DMS114 treated with DMSO at 0.1 percent for 48 hours (cell line): ENCODE results near the gene CD248.
A peak's percentile ranks its signal among the peaks of the same experiment; 100 is the strongest.
"Not testable (repeated sequence)": the region's sequence is repeated elsewhere in the genome, so short reads cannot be mapped to it uniquely, and the experiment has no call there.

Experiments used
- DNase-seq: peaks from one replicate; lab custom pipeline; 2025; ENCODE audit not compliant: unreplicated experiment; lab: John Stamatoyannopoulos, UW

The CD248 gene, protein sequence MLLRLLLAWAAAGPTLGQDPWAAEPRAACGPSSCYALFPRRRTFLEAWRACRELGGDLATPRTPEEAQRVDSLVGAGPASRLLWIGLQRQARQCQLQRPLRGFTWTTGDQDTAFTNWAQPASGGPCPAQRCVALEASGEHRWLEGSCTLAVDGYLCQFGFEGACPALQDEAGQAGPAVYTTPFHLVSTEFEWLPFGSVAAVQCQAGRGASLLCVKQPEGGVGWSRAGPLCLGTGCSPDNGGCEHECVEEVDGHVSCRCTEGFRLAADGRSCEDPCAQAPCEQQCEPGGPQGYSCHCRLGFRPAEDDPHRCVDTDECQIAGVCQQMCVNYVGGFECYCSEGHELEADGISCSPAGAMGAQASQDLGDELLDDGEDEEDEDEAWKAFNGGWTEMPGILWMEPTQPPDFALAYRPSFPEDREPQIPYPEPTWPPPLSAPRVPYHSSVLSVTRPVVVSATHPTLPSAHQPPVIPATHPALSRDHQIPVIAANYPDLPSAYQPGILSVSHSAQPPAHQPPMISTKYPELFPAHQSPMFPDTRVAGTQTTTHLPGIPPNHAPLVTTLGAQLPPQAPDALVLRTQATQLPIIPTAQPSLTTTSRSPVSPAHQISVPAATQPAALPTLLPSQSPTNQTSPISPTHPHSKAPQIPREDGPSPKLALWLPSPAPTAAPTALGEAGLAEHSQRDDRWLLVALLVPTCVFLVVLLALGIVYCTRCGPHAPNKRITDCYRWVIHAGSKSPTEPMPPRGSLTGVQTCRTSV

DNA sequence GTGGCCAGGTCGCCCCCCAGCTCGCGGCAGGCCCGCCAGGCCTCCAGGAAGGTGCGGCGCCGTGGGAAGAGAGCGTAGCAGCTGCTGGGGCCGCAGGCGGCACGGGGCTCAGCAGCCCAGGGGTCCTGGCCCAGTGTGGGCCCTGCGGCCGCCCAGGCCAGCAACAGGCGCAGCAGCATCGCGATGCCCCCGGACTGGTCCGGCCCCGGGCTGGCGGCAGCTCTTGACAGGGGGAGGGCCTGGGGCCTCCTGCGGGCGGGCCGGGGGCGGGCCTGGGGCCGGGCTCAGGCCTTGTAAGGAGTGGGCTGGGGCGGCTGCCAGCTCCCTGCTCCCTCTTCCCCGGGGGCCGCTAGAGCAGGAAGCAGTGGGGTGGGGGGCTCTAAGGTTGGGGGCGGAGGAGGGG is at the start of gene CD248:
CD248 (minus strand) TSS at position 196 of the 403 bp plus-strand sequence; CDS start at position 179, 17 bp downstream.
- DNase-seq = no peak

DNA sequence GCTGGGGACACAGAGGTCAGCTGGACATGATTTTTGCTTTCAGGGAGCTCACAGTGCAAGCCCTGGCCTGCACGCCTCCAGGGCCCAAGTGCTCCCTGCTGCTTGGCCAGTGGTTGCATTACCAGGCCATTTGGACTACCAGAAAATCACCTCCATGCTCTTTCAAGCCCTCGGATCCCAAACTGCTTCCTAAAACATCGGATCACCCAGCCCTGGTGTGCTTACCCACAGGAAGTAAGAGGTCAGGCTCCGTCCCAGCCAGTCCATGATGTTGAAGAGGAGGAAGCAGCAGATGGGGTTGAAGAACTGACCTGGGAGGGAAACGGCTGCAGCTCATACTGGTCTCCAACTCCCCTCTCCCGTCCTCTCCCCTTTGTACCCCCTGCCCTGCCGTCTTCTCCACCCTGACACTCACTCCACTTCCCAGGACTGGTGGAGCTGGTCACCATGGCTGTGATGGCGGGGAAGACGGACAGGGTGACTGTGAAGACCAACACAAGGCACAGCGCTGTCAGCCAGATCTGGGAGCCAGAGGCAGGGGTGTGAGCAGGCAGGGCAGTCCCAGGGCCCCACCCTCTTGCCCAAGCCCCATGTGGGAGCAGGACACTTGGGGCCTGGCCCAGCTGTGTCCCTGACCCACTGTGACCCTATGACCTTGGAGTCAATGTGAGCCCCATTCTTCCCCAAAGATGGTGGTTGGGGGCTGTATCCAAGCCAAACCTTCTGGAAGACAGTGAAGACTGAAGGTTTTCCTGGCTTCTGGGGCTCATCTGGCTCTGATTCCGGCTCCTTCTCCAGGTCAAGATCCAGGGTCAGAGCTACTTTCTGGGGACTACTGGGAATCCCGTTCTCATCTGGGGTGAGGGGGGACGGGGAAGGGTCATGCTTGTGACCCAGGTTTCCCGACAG is 49.1 kb upstream of the CD248 start:
- DNase-seq = no peak

DNA sequence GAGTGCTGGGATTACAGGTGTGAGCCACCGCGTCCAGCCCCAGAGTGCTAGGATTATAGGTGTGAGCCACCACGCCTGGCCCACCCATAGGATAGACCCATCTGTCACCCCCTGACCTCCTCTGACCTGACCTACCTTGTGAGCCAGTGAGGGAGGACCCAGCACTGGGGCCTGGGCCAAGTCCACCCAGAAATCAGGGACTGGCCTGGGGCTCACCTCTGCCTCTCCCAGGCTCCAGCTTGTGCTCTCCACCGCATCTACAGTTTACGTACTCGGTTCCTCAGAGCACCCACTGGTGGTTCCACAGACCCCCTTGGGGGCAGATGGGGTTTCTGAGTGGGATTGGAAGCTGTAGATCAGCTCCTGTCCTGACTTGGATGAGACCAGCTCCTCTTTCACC is 48.3 kb upstream of the CD248 start:
- DNase-seq = no peak

DNA sequence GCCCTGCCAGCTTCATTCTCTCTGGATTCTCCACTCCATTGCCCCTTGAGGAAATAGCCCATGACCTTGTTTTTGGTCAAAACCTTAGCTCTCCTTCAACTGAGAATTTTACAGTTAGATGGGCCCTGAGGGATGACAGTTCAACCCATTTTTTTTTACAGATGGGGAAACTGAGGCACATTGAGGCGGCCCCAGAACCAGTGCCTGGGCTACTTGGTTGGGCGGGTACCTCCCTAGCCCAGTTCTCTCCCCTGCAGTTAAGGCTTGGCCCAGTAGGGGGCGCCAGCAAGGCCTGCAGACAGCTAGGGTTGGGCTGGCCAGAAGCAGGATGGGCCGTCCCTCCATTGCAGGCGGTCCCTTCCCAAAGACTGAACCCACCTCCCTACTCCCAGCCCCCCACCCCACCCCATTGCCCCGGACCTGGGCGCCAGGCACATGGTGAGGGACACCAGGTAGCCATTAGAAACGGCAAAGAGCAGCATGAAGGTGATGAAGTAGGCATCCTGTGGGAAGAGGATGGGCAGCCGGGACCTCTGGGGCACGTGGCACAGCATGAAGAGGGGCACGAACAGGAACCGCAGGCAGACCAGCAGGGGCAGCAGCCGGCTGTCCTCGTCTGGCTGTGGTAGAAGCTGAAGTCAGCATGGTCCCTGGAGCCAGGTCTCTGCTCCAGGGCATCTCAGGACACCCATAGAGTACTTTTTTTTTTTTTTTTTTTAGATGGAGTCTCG is 47.1 kb upstream of the CD248 start:
- DNase-seq = no peak

DNA sequence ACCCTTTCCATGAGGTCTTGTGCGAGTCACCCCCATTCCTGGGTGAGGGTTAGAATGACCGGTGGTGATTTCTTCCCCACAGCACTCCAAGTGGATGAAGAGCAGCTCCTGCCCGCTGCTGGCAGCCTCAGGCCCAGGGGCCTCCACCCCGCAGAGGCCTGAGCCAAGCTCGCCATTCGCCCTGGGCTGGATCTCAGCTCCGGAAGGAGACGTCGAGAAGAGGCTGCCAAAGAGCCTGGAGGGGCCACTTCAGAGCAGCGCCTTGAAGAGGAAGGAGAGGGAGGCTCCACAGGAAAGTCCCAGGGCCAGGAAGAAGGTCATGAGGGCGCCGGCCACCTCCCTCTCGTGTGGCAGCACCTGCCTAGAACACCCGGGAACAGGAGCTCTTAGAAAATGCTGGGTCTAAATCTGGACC is 46.4 kb upstream of the CD248 start:
- no peak for DNase-seq

DNA sequence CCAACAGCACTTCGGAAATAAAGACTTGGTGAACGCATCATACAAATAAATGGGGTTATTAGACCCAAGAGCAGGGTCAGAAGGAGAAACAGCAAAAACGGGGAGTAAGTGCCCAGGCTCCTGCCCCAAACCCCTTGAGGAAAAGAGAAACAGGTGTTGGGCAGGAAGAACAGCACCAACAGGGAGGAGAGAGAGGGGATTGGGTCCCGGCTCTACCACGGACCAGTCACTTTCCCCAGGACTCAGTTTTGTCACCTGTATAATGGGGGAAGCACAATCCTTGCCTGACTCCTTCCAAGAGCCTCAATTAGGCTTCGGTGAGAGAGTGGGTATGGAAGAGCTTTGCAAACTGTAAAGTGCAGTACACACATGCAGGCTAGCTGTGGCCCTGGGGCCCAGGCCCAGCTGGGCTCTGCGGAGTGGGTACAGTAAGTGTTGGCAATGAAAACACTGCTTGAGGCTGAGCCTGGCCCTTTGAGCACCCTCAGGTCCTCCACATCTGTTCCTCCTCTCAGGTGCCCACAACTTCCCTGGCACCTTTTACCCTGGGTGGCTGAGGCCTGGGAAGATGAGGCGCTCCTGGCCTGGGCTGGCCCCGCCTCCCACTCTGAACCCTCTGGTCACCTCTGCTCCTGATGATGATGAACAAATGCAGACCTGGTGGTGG is 45.8 kb upstream of the CD248 start:
- DNase-seq = no peak

DNA sequence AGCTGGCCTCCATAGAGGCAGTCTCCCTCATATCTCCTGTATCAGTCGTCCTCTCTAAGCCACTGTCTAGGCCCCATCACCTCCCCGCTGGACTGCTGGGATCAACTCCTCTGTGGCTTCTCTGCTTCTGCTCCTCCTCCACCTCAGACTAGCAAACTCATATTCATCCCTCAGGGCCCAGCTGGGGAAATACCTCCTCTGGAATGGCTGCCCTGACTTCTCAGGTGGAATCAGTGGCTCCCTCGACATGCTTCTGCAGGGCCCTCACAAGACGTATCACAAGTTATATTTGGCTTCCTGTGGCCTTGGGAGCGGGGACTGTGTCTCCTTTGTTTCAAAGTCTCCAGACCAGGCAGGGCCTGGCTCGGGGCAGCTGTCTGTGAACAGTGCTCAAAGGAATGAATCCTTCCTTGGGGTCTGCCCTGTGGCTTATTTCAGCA is 44.7 kb upstream of the CD248 start:
- DNase-seq = no peak

DNA sequence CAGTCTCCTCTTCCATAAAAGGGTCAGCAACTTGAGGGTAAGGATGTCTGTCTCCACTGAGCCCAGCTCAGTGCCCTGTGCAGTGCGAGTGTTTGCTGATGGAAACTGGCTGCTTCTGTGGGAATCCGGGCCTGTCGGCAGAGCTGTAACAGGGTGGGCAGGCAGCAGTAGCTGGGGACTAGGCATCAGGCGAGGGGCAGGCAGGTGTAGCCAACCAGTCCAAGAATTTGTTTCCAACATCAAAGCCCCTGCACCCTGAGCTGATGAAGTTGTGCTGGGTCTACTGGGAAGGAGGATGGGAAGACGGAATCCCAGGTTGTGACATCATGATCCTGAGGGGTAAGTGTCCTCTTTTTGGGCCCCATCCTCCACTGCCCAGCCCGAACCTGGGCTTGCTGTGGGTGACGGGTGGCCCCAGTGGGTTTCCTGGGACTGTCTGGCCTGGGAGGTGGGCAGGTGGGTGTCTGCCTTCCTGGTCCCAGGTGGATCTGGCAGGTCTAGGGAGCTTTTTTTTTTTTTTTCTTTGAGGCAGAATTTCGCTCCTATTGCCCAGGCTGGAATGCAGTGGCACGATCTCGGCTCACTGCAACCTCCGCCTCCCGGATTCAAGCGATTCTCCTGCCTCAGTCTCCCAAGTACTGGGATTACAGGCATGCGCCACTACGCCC is 43.7 kb upstream of the CD248 start:
- no peak for DNase-seq

DNA sequence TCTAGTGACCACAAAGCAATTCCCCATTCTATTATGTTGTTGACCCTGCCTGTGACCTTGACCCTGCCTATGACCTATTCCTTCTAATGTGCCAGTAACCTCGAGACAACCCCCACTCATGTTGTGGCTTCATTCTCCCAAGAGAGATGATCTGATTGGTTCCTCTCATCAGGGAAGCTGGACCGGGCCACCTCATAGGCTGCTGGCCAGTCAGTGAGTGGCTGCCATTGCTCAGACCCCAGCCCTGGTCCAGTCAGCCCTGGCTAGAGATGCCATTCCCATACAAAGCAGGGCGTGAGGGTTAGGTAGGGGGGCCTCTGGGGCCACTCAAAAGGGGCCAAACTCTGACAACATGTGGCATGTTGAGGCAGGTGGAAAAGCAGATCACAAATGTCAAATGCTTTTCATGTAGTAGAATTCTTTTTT is 42.8 kb upstream of the CD248 start:
- no peak for DNase-seq

DNA sequence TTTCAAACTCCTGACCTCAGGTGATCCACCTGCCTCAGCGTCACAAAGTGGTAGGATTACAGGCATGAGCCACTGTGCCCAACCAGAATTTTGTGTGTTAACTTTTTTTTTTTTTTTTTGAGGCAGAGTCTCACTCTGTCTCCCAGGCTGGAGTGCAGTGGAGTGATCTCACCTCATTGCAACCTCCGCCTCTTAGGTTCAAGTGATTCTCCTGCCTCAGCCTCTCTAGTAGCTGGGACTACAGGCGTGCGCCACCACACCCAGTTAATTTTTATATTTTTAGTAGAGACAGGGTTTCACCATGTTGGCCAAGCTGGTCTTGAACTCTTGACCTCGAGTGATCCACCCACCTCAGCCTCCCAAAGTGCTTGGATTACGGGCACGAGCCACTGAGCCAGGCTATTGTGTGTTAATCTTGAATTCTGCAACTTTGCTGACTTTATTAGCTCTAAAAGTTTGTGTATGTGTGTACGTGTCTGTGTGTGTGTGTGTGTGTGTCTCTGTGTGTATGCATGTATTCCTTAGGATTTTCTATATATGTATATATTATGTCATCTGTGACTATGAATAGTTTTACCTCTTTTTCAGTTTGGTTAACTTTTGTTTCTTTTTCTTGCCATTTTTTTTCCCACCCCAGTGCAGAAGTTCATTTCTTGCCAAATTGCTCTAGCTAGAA is 33.9 kb upstream of the CD248 start:
- DNase-seq = not testable (repeated sequence)

DNA sequence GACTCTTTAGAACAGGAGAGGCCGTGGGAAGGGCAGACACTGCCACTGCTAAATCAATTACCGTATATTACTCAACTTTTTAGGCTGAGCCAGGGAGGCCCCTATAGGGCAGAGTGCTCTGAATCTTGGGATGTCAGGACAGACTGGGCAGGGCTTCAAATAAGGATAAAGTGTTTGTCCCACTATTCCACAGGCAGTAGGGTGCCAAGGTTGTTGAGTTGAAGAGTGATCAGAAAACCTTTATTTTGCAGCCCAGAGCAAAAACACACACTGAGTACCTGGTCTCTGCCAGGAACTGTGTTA is 32.2 kb upstream of the CD248 start:
- no peak for DNase-seq

DNA sequence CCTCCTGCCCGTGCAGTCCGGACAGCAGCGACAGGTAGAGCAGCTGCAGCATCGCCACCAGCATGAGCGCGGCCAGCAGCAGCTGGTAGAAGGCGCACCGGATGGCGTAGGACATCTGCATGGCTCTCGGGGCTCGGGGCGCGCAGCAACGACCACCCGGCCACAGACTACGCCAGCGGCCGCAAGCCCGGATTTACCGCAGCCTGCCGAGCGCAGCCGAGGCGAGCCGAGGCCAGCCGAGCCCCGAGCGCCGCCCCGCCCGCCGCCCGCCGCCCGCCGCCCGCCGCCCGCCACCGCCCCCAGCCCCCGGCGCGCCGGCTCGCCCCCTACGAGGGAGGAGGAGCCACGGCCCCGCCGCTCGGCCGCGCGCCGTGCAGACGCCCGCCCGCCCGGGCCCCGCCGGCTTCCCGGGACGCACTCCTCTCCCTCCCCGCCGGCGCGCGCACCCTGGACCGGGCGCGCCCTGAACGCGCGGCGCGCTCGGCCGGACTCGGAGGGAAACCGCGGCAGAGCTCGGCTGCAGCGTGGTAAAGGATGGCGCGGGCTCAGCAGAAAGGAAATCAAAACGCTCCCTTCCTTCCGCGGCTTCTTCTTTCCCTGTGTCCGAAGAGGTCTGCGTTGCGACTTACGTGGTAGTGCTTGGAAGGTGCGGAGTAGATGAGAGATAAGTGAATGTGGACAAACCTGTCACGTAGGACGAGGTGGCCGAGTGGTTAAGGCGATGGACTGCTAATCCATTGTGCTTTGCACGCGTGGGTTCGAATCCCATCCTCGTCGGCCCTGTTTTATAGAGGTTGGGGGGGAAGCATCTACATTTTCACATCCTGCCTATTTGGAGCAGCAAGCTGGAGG is 30.8 kb upstream of the CD248 start, which contains the start of gene B4GAT1:
B4GAT1 (minus strand) TSS at position 205 of the 852 bp plus-strand sequence; CDS start at position 121, 84 bp downstream.
- DNase-seq = peak; percentile 77

DNA sequence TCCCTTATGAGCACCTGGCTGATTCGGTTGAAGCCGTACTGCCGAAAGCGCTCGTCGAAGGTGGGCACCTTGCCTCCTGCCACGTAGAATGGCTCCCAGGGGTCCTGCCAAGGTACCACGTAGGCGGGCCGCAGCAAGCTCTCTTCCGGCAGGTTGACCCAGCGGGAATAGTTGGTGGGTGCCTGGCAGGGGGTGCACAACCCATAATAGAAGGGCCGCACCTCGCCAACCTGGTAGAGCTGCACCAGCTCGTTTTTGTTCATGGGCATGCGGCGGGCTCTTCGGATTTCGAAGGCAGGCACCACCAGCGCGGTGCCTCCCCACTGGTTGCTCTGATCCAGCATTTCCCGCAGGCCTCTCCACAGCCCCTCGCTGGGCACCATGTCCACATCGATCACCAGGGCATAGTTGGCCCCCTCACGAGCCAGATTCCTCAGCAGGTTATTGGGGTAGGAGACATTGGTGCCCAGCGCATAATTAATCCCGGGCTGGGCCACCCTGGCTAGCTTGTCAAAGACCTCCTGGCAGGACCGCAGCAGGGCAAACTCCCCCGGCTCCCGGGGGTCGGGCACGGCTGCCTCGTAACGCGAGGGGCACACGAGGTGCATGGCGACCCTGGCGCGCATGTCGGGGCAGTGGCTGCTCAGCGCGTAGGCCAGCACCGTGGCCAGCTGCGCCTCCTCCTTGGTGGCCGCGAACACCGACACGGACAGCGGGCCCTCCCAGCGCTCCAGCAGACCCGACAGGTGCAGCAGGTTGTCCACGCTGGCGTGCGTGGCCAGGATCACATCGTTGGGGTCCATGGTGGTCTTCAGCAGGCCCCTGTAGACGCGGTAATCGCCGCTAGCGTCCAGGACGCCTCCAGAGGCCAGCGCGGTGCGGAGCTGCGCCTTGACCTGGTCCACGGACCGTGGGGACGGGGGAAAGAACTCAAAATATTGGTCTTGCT is 29.9 kb upstream of the CD248 start:
- no peak for DNase-seq

DNA sequence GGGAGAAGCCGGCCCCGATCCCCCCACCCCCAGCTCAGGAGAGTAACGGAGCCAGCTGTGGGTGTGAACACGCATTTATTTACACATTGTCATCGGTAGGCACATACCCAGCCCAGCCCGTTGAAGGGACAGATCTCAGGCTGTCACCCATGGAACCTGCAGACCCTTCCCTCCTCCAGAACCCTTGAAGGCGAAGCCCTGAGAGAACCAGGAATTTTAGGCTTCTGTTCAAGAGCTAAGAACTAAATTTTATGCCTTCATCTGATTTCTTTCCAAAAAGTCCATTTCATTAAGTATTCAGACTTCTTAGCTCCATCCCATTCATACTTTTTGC is 28.4 kb upstream of the CD248 start:
- no peak for DNase-seq

DNA sequence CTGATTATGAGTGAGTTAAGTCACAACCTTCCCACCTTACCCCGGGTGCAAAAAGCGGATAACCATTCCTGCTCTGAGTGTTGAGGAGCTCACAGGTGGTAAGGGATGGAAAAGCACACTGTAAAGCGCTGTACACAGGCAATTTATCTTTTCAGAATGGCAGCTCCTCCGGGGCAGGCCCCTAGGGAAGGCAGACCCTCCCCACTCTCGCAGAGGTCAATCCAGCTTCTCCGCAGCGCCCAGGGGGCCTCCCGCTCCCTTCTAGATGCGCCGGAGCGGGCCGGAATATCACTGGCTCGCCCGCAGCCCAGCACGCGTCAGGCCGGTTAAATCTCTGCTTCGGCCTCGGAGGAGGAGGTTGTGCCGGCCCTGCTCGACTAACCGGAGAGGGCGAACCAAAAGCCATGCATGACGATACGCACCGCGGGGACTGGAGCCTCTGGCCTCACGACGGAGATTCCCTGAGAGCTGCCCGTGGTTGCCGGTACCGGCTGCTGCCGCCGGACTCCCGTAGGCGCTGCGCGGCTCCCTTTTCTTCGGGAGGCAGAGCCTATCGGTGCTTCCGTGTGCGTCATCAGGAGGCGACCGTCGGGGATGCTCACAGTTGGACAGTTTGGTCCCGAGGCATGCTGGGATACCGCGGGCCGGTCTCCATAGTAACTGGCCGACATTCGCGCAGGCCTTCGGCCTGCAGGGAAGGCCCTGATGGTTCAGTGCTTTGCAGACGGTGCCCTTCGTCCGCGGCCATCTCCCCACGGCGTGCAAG is 27.9 kb upstream of the CD248 start, which contains the start of gene BRMS1:
BRMS1 (minus strand) TSS at position 555 of the 766 bp plus-strand sequence. CDS start 2,870 bp downstream, outside the sequence.
- peak; percentile 92 for DNase-seq

DNA sequence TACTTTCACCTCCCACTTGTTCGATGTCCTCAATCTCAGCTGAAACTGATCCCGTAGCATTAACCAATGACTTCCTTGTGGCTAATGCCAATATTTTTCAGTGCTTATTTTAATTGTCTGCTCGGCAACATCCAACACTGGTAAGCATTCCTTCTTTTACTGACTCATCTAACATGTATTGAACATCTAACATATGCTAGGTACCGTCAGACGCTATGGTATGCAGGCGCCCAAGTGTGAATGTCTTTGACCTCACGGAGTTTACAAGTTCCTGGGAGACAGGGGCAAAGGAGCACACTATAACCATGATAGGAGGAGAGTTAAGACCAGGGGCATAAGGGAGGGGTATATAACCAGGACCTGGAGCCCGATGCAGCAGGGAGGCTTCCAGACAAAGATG is 26.3 kb upstream of the CD248 start:
- DNase-seq = no peak
